Heart left ventricle (tissue), 13 donors: ENCODE measurements around the gene JCHAIN.

ENCODE experiments used
- CTCF ChIP-seq, 12 donors: fragments of 200-600 bp; sonication (generic) in 4 of 12; IDR thresholded peaks; one replicate each; pipeline versions ENCODE4 v1.5.0 to v1.8.0; 2018 to 2022; ENCODE audit warnings: antibody characterized with exemption in 12 of 12, mild to moderate bottlenecking in 5 of 12
- POLR2A ChIP-seq, 2 donors: fragments of 450-650 bp; IDR thresholded peaks; one replicate each; pipeline ENCODE4 v1.6.1; 2017; ENCODE audit warnings: antibody characterized with exemption in 2 of 2, mild to moderate bottlenecking in 2 of 2, moderate library complexity in 2 of 2
- donor health status: ischemic (EF 13 %, LVEDD 7.1; RV severe dilation, severe dysfunction).
- donor health status: DM: no; HTN: yes; CAD: no.
- donor health status: DM: no; HTN: no; CAD: no.
- donor health status: ischemic (EF 25% LVEDD 6.9; RV normal size, moderate dysfunction).
- donor health status: ischemic (EF 25% LVEDD 5.7; RV mildly dilated, moderate dysfunction).
- donor health status: ischemic (EF 35%, LVEDD 5.7; RV mildly dilated, moderate dysfunction).
- donor health status: nonischemic (EF 11% LVEDD 7.7; RV severe dilation, severe dysfunction).
- donor health status: DM: yes; HTN: yes; CAD: no.
- donor health status: PGD.
- donor health status: ischemic (EF 29% LVEDD 5.4; RV normal size, mild dysfunction).
- donor health status: nonischemic (EF 23%, LVEDD 6.1; RV moderate dilation, normal function).

- TF ChIP-seq CTCF (IDR thresholded peaks at IDR 0.05) (no peak), POLR2A (IDR thresholded peaks at IDR 0.05) (no peak)
These were observed 48.0 kb upstream of the JCHAIN start for GRCh38 chr4:70714079-70714887.
